SK-N-MC (cell line): ENCODE results near the gene TRIP4.

Experiments
- EZH2 ChIP-seq: fragments of 200-600 bp; sonication (generic); IDR thresholded peaks from one replicate; pipeline ENCODE4 v1.6.1; 2017; ENCODE audit warnings: antibody characterized with exemption
- POLR2AphosphoS5 ChIP-seq: IDR thresholded peaks from 2 replicates; pipeline ENCODE4 v1.6.1; 2012; ENCODE audit warnings: mild to moderate bottlenecking, low read depth, low read length, borderline replicate concordance

DNA sequence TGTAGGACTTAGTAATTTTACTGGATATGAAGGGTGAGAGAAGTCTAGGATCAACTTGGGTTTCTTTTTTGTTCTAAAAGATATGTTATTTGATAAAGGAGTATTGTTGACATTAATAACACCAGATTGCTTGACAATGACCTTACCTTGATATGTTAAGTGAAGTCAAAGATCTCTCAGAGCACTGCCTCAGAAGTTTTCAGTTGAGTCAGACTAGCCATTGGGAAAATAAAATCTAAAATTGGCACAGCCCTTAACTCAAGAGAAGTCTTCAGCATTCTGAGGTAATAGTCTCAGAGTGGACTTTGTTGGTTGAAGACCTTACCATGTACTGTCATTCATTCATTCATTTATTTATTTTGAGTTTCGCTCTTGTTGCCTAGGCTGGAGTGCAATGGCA lies 50.3 kb downstream of the TRIP4 start:
- no peak for TF ChIP-seq EZH2
- no peak for TF ChIP-seq POLR2AphosphoS5
